Epithelial cell of proximal tubule (primary cell): ENCODE measurements around the gene GABPA. TPM values are rescaled to one million over a fixed set of nuclear protein-coding genes. Genes with fewer than 3 reads are reported as not detected.
"Not testable (repeated sequence)": the region's sequence is repeated elsewhere in the genome, so short reads cannot be mapped to it uniquely, and the experiment has no call there.

ENCODE experiments used
- DNase-seq: peaks from one replicate; pipeline ENCODE4 v3.0.0-alpha.2; 2011; ENCODE audit warnings: low read depth
- H3K4me3 ChIP-seq: 2 replicates; pipeline ENCODE4 v1.5.1; 2011; ENCODE audit warnings: low read depth, mild to moderate bottlenecking, low read length
- total RNA-seq: library from RNA; depleted of rRNA; stranded (reverse); fragments of >200 nt; gene quantifications from 2 replicates; pipeline ENCODE4 v1.2.3, GENCODE V29; 2015
- TF ChIP-seq, protein P1 (sequence below): conservative IDR thresholded peaks from 2 replicates; pipeline ENCODE4 v1.5.1; 2012; ENCODE audit warnings: low read depth, mild to moderate bottlenecking, low read length

Gene GABPA
- total RNA-seq, 1 donor from 2014 or later = 11.4 TPM

DNA sequence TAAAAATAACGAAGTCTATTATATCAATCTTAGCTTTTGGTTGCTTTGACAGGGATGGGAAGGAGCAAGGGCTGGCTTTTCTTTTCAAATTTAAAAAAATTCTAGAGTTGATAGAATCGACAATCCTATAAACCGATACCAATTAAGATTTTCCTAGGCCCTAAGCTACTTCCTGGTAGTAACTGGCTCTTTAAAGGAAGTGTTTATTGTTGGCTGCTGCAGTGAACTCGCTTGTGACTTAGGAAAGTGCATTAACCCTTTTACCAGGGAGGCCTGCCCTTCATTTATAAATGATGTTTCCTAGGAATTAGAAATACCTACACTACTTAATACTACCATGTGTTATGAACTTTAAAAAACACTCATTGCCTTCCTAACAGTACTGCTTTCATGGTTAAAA, 33.2 kb upstream of the GABPA start:
- TF ChIP-seq, protein P1, sequence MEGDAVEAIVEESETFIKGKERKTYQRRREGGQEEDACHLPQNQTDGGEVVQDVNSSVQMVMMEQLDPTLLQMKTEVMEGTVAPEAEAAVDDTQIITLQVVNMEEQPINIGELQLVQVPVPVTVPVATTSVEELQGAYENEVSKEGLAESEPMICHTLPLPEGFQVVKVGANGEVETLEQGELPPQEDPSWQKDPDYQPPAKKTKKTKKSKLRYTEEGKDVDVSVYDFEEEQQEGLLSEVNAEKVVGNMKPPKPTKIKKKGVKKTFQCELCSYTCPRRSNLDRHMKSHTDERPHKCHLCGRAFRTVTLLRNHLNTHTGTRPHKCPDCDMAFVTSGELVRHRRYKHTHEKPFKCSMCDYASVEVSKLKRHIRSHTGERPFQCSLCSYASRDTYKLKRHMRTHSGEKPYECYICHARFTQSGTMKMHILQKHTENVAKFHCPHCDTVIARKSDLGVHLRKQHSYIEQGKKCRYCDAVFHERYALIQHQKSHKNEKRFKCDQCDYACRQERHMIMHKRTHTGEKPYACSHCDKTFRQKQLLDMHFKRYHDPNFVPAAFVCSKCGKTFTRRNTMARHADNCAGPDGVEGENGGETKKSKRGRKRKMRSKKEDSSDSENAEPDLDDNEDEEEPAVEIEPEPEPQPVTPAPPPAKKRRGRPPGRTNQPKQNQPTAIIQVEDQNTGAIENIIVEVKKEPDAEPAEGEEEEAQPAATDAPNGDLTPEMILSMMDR = no peak
- no peak overlapping the region for H3K4me3 ChIP-seq
- no peak for DNase-seq

DNA sequence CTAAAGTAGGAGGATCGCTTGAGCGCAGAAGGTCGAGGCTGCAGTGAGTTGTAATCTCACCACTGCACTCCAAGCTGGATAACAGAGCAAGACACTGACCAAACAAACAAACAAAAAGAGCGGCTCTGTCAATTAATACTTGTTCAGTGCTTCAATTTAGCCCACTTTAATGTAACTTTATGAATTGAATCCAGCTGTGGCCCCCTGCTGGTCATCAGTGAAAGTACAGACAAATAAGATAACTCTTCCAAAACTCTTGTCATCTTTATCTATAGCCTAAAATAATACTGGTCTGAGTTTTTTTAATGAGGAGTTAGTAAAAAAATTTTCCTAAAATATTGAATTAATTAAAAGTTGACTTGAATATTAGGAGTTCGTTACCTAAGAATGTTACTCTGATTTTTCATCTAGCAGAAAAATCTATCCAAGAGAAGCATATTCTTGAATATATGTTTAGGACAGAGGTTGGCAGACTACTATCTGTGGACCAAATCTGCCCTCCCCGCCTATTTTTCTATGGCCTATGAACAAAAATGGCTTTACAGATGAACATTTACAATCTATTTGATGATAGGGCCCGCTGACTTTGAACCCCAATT, 26.2 kb upstream of the GABPA start:
- H3K4me3 ChIP-seq = no peak overlapping the region
- TF ChIP-seq, protein P1 = peak; percentile 77
- DNase-seq = no peak

DNA sequence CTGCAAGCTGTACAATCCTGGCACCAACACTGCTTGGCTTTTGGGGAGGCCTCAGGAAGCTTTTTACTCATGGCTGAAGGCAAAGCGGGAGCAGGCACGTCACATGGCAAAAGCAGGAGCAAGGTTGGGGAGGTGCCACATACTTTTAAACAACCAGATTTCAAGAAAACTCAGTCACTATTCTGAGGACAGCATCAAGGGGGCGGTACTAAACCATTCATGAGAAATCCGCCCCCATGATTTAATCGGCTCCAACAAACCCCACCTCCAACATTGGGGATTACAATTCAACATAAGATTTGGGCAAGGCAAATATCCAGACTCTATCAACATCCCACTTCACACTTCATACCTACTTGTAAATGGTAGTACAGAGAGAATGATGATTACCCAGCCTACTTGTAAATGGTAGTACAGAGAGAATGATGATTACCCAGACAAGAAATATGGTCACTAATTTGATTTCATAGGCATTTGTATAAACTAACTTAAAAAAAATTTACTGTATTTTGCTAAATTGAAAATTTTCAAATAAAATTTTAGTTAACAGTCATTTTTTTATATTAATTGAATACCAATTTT, 25.0 kb upstream of the GABPA start:
- no peak overlapping the region for H3K4me3 ChIP-seq
- TF ChIP-seq, protein P1 = no peak
- DNase-seq = no peak

GRCh38 chr21:25710550-25710949, 24.2 kb upstream of the GABPA start:
- no peak for DNase-seq

DNA sequence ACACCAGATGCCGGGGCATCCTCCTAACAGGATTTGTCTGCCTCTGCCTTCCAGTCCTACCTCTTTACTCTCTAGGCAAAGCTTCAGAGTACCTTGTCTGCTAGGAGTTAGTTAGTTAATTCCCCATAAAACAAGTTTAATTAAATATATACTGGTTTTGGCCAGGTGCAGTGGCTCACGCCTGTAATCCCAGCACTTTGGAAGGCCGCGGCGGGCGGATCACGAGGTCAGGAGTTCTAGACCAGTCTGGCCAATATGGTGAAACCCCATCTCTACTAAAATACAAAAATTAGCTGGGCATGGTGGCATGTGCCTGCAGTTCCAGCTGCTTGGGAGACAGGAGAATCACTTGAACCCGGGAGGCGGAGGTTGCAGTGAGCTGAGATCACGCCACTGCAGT, 20.7 kb upstream of the GABPA start:
- not testable (repeated sequence) for DNase-seq, H3K4me3 ChIP-seq

More at GRCh38 chr21:25710550-25710949, 24.2 kb upstream of the GABPA start:
- H3K4me3 ChIP-seq = no peak overlapping the region
- TF ChIP-seq, protein P1 = no peak

GRCh38 chr21:25717491-25718147, 17.2 kb upstream of the GABPA start:
- no peak for DNase-seq
- H3K4me3 ChIP-seq = no peak overlapping the region
- TF ChIP-seq, protein P1 = no peak

GRCh38 chr21:25721987-25722386, 12.8 kb upstream of the GABPA start:
- H3K4me3 ChIP-seq = no peak overlapping the region
- TF ChIP-seq, protein P1 = no peak

More at GRCh38 chr21:25721987-25722386, 12.8 kb upstream of the GABPA start:
- no peak for DNase-seq
